Stimulated activated CD4-positive, alpha-beta T cell treated with anti-CD3 and anti-CD28 coated beads, Interleukin-2, amount 100 ng/mL, for 48 hours (primary cell): Measurements from ENCODE around the gene PLEKHN1.
A peak's percentile ranks its signal among the peaks of the same experiment; 100 is the strongest.
"Not testable (repeated sequence)": the region's sequence is repeated elsewhere in the genome, so short reads cannot be mapped to it uniquely, and the experiment has no call there.

ENCODE experiments used
- DNase-seq, 2 donors: peaks; one replicate each; pipeline ENCODE4 v3.0.0-alpha.2; 2020

Gene PLEKHN1

GRCh38 chr1:963746-964525 is 2.3 kb upstream of the PLEKHN1 start:
- DNase-seq: no peak

GRCh38 chr1:964691-965525 is 1.4 kb upstream of the PLEKHN1 start:
- no peak for DNase-seq

GRCh38 chr1:965526-966134 is 652 bp upstream of the PLEKHN1 start:
- no peak for DNase-seq

- DNase-seq: peak; percentile 78 to 82
Measured at GRCh38 chr1:966704-967300, 520 bp downstream of the PLEKHN1 start.

- DNase-seq: no peak
Measured at GRCh38 chr1:967466-968343, 1.4 kb downstream of the PLEKHN1 start.

GRCh38 chr1:969260-969855 is 3.1 kb downstream of the PLEKHN1 start:
- no peak for DNase-seq

GRCh38 chr1:970242-970972 is 4.1 kb downstream of the PLEKHN1 start:
- no peak for DNase-seq

GRCh38 chr1:970973-971730 is 4.9 kb downstream of the PLEKHN1 start:
- DNase-seq: no peak

- DNase-seq: no peak
Measured at GRCh38 chr1:971751-972506, 5.6 kb downstream of the PLEKHN1 start.

- DNase-seq: no peak
Measured at GRCh38 chr1:972726-973458, 6.6 kb downstream of the PLEKHN1 start.

- DNase-seq: no peak
Measured at GRCh38 chr1:973459-974292, 7.4 kb downstream of the PLEKHN1 start.

GRCh38 chr1:974293-974640 is 8.0 kb downstream of the PLEKHN1 start:
- no peak for DNase-seq

- no peak for DNase-seq
Measured at GRCh38 chr1:974687-975328, 8.5 kb downstream of the PLEKHN1 start.

GRCh38 chr1:975365-975764 is 9.1 kb downstream of the PLEKHN1 start:
- DNase-seq: no peak

- peak in 1 of 2 donors; percentile 64 for DNase-seq
Measured at GRCh38 chr1:975896-976683, 9.8 kb downstream of the PLEKHN1 start.

- DNase-seq: not testable (repeated sequence)
Measured at GRCh38 chr1:976791-977190, 10.5 kb downstream of the PLEKHN1 start.
